ENCODE results near the gene TRAPPC4. TPM values are rescaled to one million over a fixed set of nuclear protein-coding genes. Genes with fewer than 3 reads are reported as not detected.

Gene TRAPPC4
- polyA plus RNA-seq, 1 experiment, result 95.3 TPM

DNA sequence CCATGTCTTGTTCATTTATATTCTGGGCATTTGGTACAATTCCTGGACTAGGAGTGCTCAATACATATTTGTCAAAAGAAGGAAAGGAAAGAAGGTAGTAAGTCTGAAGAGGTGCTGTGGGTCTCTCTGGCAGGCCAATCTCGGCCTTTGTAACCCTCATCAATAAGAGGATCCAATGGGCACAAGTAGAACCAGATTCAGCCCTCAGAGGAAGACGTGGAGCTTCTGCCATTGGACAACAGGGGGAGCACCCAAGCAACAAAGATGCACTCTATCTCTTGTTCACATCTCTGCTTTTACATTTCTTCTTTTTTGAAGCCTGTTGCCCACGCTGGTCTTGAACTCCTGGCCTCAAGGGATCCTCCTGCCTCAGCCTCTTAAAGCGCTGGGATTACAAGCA is 46.8 kb downstream of the TRAPPC4 start:
- Histone ChIP-seq H3K27ac (ENCODE audit: low read depth, low read length) (no peak overlapping the region), H3K4me3 (ENCODE audit: low read depth, low read length) (no peak overlapping the region), H3K27me3 (ENCODE audit: control insufficient read depth, insufficient read depth, low read length) (no peaks in the 10 kb centered on the region), H3K9me3 (ENCODE audit: control insufficient read depth, insufficient read depth, low read length) (no peaks in the 10 kb centered on the region)
- no peak for DNase-seq (ENCODE audit: low read depth, low spot score)
- ChIA-PET POLR2A (interaction anchor here (0.7 kb wide), 1 partner anchor 104 kb away, joined by 3 read pairs; no protein-coding TSS in a partner anchor), CTCF (interaction anchor here (0.6 to 1.5 kb wide), 3 partner anchors 10 to 131 kb away, joined by 3 to 4 read pairs (median 3); no protein-coding TSS in a partner anchor)
- TF ChIP-seq, protein P1, sequence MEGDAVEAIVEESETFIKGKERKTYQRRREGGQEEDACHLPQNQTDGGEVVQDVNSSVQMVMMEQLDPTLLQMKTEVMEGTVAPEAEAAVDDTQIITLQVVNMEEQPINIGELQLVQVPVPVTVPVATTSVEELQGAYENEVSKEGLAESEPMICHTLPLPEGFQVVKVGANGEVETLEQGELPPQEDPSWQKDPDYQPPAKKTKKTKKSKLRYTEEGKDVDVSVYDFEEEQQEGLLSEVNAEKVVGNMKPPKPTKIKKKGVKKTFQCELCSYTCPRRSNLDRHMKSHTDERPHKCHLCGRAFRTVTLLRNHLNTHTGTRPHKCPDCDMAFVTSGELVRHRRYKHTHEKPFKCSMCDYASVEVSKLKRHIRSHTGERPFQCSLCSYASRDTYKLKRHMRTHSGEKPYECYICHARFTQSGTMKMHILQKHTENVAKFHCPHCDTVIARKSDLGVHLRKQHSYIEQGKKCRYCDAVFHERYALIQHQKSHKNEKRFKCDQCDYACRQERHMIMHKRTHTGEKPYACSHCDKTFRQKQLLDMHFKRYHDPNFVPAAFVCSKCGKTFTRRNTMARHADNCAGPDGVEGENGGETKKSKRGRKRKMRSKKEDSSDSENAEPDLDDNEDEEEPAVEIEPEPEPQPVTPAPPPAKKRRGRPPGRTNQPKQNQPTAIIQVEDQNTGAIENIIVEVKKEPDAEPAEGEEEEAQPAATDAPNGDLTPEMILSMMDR (IDR thresholded peaks at IDR 0.05; ENCODE audit: low read depth, low read length), result peak; percentile 59

DNA sequence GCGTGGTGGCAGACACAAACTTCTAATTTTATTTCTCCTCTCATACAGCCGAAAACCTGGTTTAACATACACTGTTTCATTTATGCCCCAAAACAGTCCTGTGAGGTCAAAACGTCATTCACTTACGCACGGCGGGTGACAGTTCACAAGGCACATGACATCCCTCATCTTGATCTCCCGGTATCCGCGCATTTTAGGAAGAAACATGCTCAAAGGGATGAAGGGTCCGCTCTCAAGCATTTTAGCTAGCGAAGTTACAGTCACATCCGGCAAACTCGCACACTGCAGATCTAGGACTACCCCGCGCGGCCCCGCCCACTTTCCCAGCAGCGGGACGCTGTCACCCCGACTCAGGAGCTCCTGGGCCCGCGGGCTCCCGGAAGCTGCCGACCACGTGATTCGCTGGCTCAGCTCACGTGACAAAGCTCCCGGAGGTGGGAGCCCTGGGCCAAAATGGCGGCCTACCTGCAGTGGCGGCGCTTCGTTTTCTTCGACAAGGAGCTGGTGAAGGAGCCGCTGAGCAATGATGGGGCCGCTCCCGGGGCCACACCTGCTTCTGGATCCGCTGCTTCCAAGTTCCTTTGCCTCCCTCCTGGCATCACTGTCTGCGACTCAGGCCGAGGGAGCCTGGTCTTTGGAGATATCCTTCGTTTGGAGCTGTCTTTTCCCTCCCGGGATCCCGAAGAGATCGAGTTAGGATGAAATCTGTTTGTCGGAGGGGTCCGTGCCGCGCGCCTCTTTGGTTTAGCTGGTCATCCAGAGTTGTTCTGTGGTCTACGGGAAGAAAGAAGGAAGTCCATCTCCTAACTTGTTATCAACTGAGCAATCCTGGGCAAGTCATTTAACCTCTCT is 49.0 kb downstream of the TRAPPC4 start, which contains the start of gene VPS11:
TSS of gene VPS11 (plus strand) at position 448 of the 852 bp plus-strand sequence. CDS start at position 454, 6 bp downstream.
- POLR2A ChIA-PET, result interaction anchor here (0.6 to 2.2 kb wide), 11 partner anchors 11 to 260 kb away, joined by 3 to 27 read pairs (median 5); partner anchors contain the start of genes DPAGT1, HINFP, HMBS and HYOU1
- no peaks in the 10 kb centered on the region for H3K9me3 ChIP-seq (ENCODE audit: control insufficient read depth, insufficient read depth, low read length)
- CTCF ChIA-PET, result interaction anchor here (0.5 to 1.3 kb wide), 5 partner anchors 34 to 282 kb away, joined by 3 to 6 read pairs (median 5); partner anchors contain the start of gene SLC37A4
- peak; percentile 92 for DNase-seq (ENCODE audit: low read depth, low spot score)
- peak within 1 kb of the TSS; percentile 88 for H3K27ac ChIP-seq (ENCODE audit: low read depth, low read length)
- H3K27me3 ChIP-seq (ENCODE audit: control insufficient read depth, insufficient read depth, low read length), result no peaks in the 10 kb centered on the region
- peak within 1 kb of the TSS; percentile 99 for H3K4me3 ChIP-seq (ENCODE audit: low read depth, low read length)
- TF ChIP-seq, protein P1 (IDR thresholded peaks at IDR 0.05; ENCODE audit: low read depth, low read length), result no peak

Small RNA genes within 50 kb of the gene (small RNA-seq; reads per million reads assigned to genes)
- gene AP003392.2 (ENCODE audit: insufficient read length, low read depth), result not detected
- gene RF00017 (ENCODE audit: insufficient read length, low read depth), result not detected
- gene RF00019 (ENCODE audit: insufficient read length, low read depth), result not detected

Other genes with a start within 250 kb of the TRAPPC4 start
- gene DDX6, start 227.6 kb upstream of the TRAPPC4 start, polyA plus RNA-seq (2011; rRNA removed), result 68.8 and 81.8 TPM in 2 replicates
- not detected in 2 replicates for gene CXCR5, start 134.9 kb upstream of the TRAPPC4 start, polyA plus RNA-seq (2011; rRNA removed)
- gene BCL9L, start 92.8 kb upstream of the TRAPPC4 start, polyA plus RNA-seq (2011; rRNA removed), result 2.5 and 5.7 TPM in 2 replicates
- 0.20 TPM in 1 of 2 replicates, not detected in the other for gene UPK2, start 62.5 kb upstream of the TRAPPC4 start, polyA plus RNA-seq (2011; rRNA removed)
- not detected in 2 replicates for gene FOXR1, start 47.0 kb upstream of the TRAPPC4 start, polyA plus RNA-seq (2011; rRNA removed)
- gene CENATAC, start 20.6 kb upstream of the TRAPPC4 start, polyA plus RNA-seq (2011; rRNA removed), result 11.4 and 13.5 TPM in 2 replicates
- 819 and 1,059 TPM in 2 replicates for gene RPS25, start 423 bp upstream of the TRAPPC4 start, polyA plus RNA-seq (2011; rRNA removed)
- gene SLC37A4, start 12.1 kb downstream of the TRAPPC4 start, polyA plus RNA-seq (2011; rRNA removed), result 12.5 and 14.9 TPM in 2 replicates
- gene HYOU1, start 38.4 kb downstream of the TRAPPC4 start, polyA plus RNA-seq (2011; rRNA removed), result 123 and 144 TPM in 2 replicates
- gene VPS11, start 49.1 kb downstream of the TRAPPC4 start, polyA plus RNA-seq (2011; rRNA removed), result 9.9 and 19.9 TPM in 2 replicates
- gene HMBS, start 66.1 kb downstream of the TRAPPC4 start, polyA plus RNA-seq (2011; rRNA removed), result 38.5 and 43.3 TPM in 2 replicates
- 59.2 and 62.5 TPM in 2 replicates for gene DPAGT1, start 83.1 kb downstream of the TRAPPC4 start, polyA plus RNA-seq (2011; rRNA removed)
- gene C2CD2L, start 88.6 kb downstream of the TRAPPC4 start, polyA plus RNA-seq (2011; rRNA removed), result 2.8 and 3.4 TPM in 2 replicates
- gene HINFP, start 102.8 kb downstream of the TRAPPC4 start, polyA plus RNA-seq (2011; rRNA removed), result 14.9 and 16.4 TPM in 2 replicates
- gene ABCG4, start 130.3 kb downstream of the TRAPPC4 start, polyA plus RNA-seq (2011; rRNA removed), result 0.21 and 0.30 TPM in 2 replicates
- gene NLRX1, start 150.0 kb downstream of the TRAPPC4 start, polyA plus RNA-seq (2011; rRNA removed), result 4.7 and 6.4 TPM in 2 replicates
- not detected in 2 replicates for gene NHERF4, start 166.7 kb downstream of the TRAPPC4 start, polyA plus RNA-seq (2011; rRNA removed)
- 19.9 and 24.3 TPM in 2 replicates for gene CBL, start 187.6 kb downstream of the TRAPPC4 start, polyA plus RNA-seq (2011; rRNA removed)

All from AG04450 (cell line).